NCI-H2107 (cell line): ENCODE measurements around the gene ITGA2B.
"Not testable (repeated sequence)": the region's sequence is repeated elsewhere in the genome, so short reads cannot be mapped to it uniquely, and the experiment has no call there.

Source experiments
- DNase-seq: peaks from one replicate; lab custom pipeline; 2025; lab: John Stamatoyannopoulos, UW

ITGA2B gene

GRCh38 chr17:44389281-44389680 is at the start of gene ITGA2B:
Gene ITGA2B (minus strand): TSS chr17:44389649. CDS start chr17:44389473, 176 bp downstream.
- no peak for DNase-seq

- DNase-seq: no peak
Observed at GRCh38 chr17:44439168-44439567, 49.7 kb upstream of the ITGA2B start.

GRCh38 chr17:44438636-44439035 is 49.2 kb upstream of the ITGA2B start:
- no peak for DNase-seq

GRCh38 chr17:44436336-44436735 is 46.9 kb upstream of the ITGA2B start:
- DNase-seq: no peak

- DNase-seq: no peak
Observed at GRCh38 chr17:44432254-44433157, 43.1 kb upstream of the ITGA2B start.

GRCh38 chr17:44424828-44425461 is 35.5 kb upstream of the ITGA2B start:
- DNase-seq: no peak

- no peak for DNase-seq
Observed at GRCh38 chr17:44417553-44417952, 28.1 kb upstream of the ITGA2B start.

GRCh38 chr17:44416558-44417289 is 27.3 kb upstream of the ITGA2B start:
- DNase-seq: no peak

- DNase-seq: no peak
Observed at GRCh38 chr17:44414394-44415155, 25.1 kb upstream of the ITGA2B start.

GRCh38 chr17:44409309-44410028 is 20.0 kb upstream of the ITGA2B start:
- DNase-seq: no peak

GRCh38 chr17:44408786-44409185 is 19.3 kb upstream of the ITGA2B start:
- no peak for DNase-seq

GRCh38 chr17:44402564-44403172 is 13.2 kb upstream of the ITGA2B start:
- no peak for DNase-seq

GRCh38 chr17:44400226-44400847 is 10.9 kb upstream of the ITGA2B start:
- no peak for DNase-seq

GRCh38 chr17:44398692-44399691 is 9.5 kb upstream of the ITGA2B start:
- DNase-seq: no peak

GRCh38 chr17:44397479-44398440 is 8.3 kb upstream of the ITGA2B start:
- no peak for DNase-seq

- DNase-seq: no peak
Observed at GRCh38 chr17:44396946-44397345, 7.5 kb upstream of the ITGA2B start.

- no peak for DNase-seq
Observed at GRCh38 chr17:44394833-44395232, 5.4 kb upstream of the ITGA2B start.

- not testable (repeated sequence) for DNase-seq
Observed at GRCh38 chr17:44394112-44394511, 4.7 kb upstream of the ITGA2B start.
